Endodermal cell (in vitro differentiated cells): ENCODE results near the gene CDH20. TPM values are rescaled to one million over a fixed set of nuclear protein-coding genes. Genes with fewer than 3 reads are reported as not detected.

ENCODE experiments used
- DNase-seq: peaks from one replicate; pipeline ENCODE4 v3.0.0-alpha.2; 2017
- H3K27ac ChIP-seq: 2 replicates; pipeline ENCODE4 v1.5.1; 2013; ENCODE audit warnings: mild to moderate bottlenecking, low read depth, low read length, moderate library complexity
- H3K27me3 ChIP-seq: 2 replicates; pipeline ENCODE4 v1.6.1; 2013; ENCODE audit warnings: mild to moderate bottlenecking, low read length, moderate library complexity; ENCODE audit not compliant: insufficient read depth, control insufficient read depth, poor library complexity, severe bottlenecking
- H3K36me3 ChIP-seq: 2 replicates; pipeline ENCODE4 v1.7.0; 2013; ENCODE audit warnings: mild to moderate bottlenecking, low read length, moderate library complexity; ENCODE audit not compliant: control insufficient read depth, insufficient read depth
- H3K4me1 ChIP-seq: one replicate; pipeline ENCODE4 v1.7.0; 2013; ENCODE audit warnings: low read length; ENCODE audit not compliant: control insufficient read depth, insufficient read depth
- H3K4me3 ChIP-seq: 2 replicates; pipeline ENCODE4 v1.5.1; 2013; ENCODE audit warnings: mild to moderate bottlenecking, low read length, moderate library complexity
- H3K9ac ChIP-seq: 2 replicates; pipeline ENCODE4 v1.6.1; 2013; ENCODE audit warnings: mild to moderate bottlenecking, low read length, moderate library complexity; ENCODE audit not compliant: poor library complexity, severe bottlenecking; ENCODE audit errors: extremely low read depth
- H3K9me3 ChIP-seq: 2 replicates; pipeline ENCODE4 v1.6.1; 2013; ENCODE audit warnings: mild to moderate bottlenecking, low read length, moderate library complexity; ENCODE audit not compliant: control insufficient read depth
- H3K27ac Mint-ChIP-seq: 2 replicates; pipeline ENCODE4 v1.8.0; 2020; ENCODE audit warnings: mixed read lengths
- H3K27me3 Mint-ChIP-seq: 2 replicates; pipeline ENCODE4 v1.8.0; 2021; ENCODE audit warnings: mild to moderate bottlenecking, mixed read lengths; ENCODE audit not compliant: insufficient read depth
- H3K36me3 Mint-ChIP-seq: 2 replicates; pipeline ENCODE4 v1.8.0; 2020; ENCODE audit warnings: low read depth, mixed read lengths
- H3K4me1 Mint-ChIP-seq: 2 replicates; pipeline ENCODE4 v1.8.0; 2020; ENCODE audit warnings: mixed read lengths
- H3K4me3 Mint-ChIP-seq: 2 replicates; pipeline ENCODE4 v1.8.0; 2020; ENCODE audit warnings: mild to moderate bottlenecking, moderate library complexity, mixed read lengths
- H3K9me3 Mint-ChIP-seq: 2 replicates; pipeline ENCODE4 v1.8.0; 2020; ENCODE audit warnings: mild to moderate bottlenecking, mixed read lengths
- CTCF ChIP-seq: fragments of 200-600 bp; sonication (generic); conservative IDR thresholded peaks from 2 replicates; pipeline ENCODE4 v1.5.0; 2021; ENCODE audit warnings: antibody characterized with exemption, mild to moderate bottlenecking
- WGBS, 2 experiments: methylation state at CpG; one replicate each; pipeline versions ENCODE4 v1.1.5 to v1.1.7; 2013; ENCODE audit warnings: missing lambda C conversion rate in 2 of 2, mixed read lengths in 1 of 2; ENCODE audit not compliant: insufficient coverage in 1 of 2, insufficient read length in 1 of 2; 5-methylcytosine and 5-hydroxymethylcytosine counted together
- total RNA-seq, 2 donors: library from RNA; stranded (reverse); fragmentation: NEBNext Ultra II Directional in 1 of 2; extraction: Animal tissue kit (Norgen Biotek cat#: 25700) in 1 of 2; gene quantifications; 2 replicates in 1 of 2; 3 replicates in 1 of 2; pipeline ENCODE4 v1.2.1, GENCODE V29; 2021

CDH20 gene
- total RNA-seq, 2 donors from 2014 or later = 0.11 to 0.75 TPM

- no peak overlapping the region for H3K27ac Mint-ChIP-seq
- H3K4me3 Mint-ChIP-seq = no peak overlapping the region
- Histone ChIP-seq H3K9ac (no peak overlapping the region), H3K27ac (no peak overlapping the region), H3K9me3 (no peaks in the 10 kb centered on the region), H3K4me3 (no peak overlapping the region), H3K36me3 (no peaks in the 10 kb centered on the region), H3K27me3 (no peaks in the 10 kb centered on the region), H3K4me1 (no peaks in the 10 kb centered on the region)
- peak; percentile 87 for TF ChIP-seq CTCF
- 0 to 4% methylated on average over 1 of the region's 1 CpG for WGBS, 2 experiments
- H3K4me1 Mint-ChIP-seq = peaks cover 13% of the 10 kb centered on the region
- H3K36me3 Mint-ChIP-seq = no peaks in the 10 kb centered on the region
- no peaks in the 10 kb centered on the region for H3K27me3 Mint-ChIP-seq
- no peaks in the 10 kb centered on the region for H3K9me3 Mint-ChIP-seq
- DNase-seq = peak; percentile 81
These were observed 169.2 kb downstream of the CDH20 start for GRCh38 chr18:61502472-61502871.

DNA sequence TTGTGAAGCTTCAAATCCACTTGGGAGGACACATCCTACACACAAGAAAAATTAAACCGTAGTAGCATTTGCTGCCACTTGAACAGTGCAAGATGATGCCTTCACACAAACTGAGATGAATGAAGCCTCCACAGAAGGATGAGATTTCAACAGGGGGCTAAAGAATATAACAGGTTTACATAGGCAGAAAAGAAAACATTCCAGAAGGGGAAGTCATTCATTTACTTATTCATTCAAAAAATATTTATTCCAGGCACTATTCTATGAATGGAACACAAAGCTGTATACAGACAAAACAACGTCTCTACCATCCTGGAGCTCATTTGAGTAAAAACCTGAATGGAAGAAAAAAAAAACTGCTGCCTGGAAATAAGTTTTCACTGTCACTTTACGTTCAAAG is 170.5 kb downstream of the CDH20 start:
- 53 to 63% methylated on average over 3 of the region's 3 CpGs for WGBS, 2 experiments
- H3K4me1 ChIP-seq = no peaks in the 10 kb centered on the region

DNA sequence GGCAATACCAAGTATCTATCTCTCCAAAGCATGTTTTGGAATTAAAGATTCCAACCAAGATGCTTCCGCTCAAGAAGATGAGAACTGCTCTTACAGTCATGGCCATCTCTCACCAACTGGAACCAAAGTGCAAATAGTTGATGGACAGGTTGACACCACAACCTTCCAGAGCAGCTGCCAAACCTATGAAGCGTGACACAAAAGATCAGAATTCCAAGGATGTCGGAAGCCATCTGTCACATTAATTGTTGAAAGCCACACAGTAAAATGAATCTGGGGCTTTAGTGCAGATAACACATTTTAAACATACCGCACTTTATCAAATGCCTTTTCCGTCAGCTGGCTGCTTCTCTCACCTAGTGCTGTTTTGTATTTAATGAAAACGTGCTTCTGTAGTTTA is 195.7 kb downstream of the CDH20 start:
- peaks cover 4% of the 10 kb centered on the region for H3K4me1 ChIP-seq
- H3K9me3 ChIP-seq = no peaks in the 10 kb centered on the region
- TF ChIP-seq CTCF = no peak
- no peak overlapping the region for H3K4me3 ChIP-seq
- no peak overlapping the region for H3K9ac ChIP-seq
- H3K27me3 ChIP-seq = no peaks in the 10 kb centered on the region
- Mint-ChIP-seq H3K4me1 (peaks cover 7% of the 10 kb centered on the region), H3K9me3 (no peaks in the 10 kb centered on the region), H3K36me3 (no peaks in the 10 kb centered on the region), H3K27ac (no peak overlapping the region), H3K27me3 (no peaks in the 10 kb centered on the region), H3K4me3 (no peak overlapping the region)
- H3K27ac ChIP-seq = no peak overlapping the region
- no peak for DNase-seq
- 86 to 93% methylated on average over 5 to 6 of the region's 6 CpGs for WGBS, 2 experiments
- H3K36me3 ChIP-seq = no peaks in the 10 kb centered on the region

More for the DNA sequence above, 170.5 kb downstream of the CDH20 start:
- no peak for TF ChIP-seq CTCF
- no peak overlapping the region for H3K4me3 ChIP-seq
- no peak overlapping the region for H3K9ac ChIP-seq
- H3K27ac ChIP-seq = no peak overlapping the region
- H3K36me3 ChIP-seq = no peaks in the 10 kb centered on the region
- Mint-ChIP-seq H3K36me3 (no peaks in the 10 kb centered on the region), H3K27ac (no peak overlapping the region), H3K4me3 (no peak overlapping the region), H3K4me1 (peaks cover 10% of the 10 kb centered on the region), H3K9me3 (no peaks in the 10 kb centered on the region), H3K27me3 (no peaks in the 10 kb centered on the region)
- H3K9me3 ChIP-seq = no peaks in the 10 kb centered on the region
- no peaks in the 10 kb centered on the region for H3K27me3 ChIP-seq
- DNase-seq = no peak
